ENCODE measurements around the gene VWA8.
"Not testable (repeated sequence)": the region's sequence is repeated elsewhere in the genome, so short reads cannot be mapped to it uniquely, and the experiment has no call there.

The VWA8 gene

GRCh38 chr13:41682001-41682400, 278.9 kb downstream of the VWA8 start:
- no peak for DNase-seq (ENCODE audit: low read depth)

- no peak for DNase-seq (ENCODE audit: low read depth)
Observed at GRCh38 chr13:41681587-41681986, 279.3 kb downstream of the VWA8 start.

- no peak for DNase-seq (ENCODE audit: low read depth)
Observed at GRCh38 chr13:41680900-41681299, 280.0 kb downstream of the VWA8 start.

DNA sequence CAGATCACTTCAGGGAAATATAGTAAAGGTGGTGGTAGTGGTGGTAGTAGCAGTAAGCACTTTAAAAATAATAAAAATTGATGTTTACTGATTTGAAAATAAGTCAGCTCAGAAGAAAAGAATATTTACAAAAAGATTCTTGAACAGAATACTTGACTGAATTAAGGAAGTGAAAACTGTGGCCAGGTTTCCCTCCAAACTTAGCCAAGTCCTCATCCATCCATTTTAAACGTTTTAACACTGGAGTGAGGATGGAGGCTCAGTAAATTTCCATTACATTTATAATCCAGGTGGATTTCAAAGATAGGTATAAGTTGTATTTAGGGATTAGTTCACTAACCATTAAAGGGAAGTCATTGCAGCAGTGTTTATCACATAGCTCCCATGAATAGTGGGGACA, 282.1 kb downstream of the VWA8 start:
- no peak for DNase-seq (ENCODE audit: low read depth)

DNA sequence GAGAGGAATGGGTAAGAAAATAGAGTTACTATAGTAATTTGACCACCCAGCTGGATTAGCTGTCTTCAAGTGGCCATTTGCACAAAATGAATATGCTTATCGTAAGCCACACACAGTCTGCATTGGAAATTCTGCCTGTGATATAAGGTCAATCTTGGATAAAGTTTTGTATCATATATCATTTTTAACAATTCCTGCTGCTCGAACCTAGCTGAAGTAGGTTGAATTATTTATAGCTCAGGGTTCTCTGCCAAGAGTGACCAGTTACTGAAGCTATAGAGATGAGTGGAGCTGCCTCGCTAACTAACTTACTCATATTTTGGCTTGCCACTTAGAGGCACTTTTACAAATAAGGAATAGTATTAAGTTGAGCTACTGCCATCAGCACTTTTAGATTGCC, 282.7 kb downstream of the VWA8 start:
- DNase-seq (ENCODE audit: low read depth) = no peak

GRCh38 chr13:41675306-41675705, 285.6 kb downstream of the VWA8 start:
- no peak for DNase-seq (ENCODE audit: low read depth)

- DNase-seq (ENCODE audit: low read depth) = no peak
Observed at GRCh38 chr13:41674246-41674645, 286.7 kb downstream of the VWA8 start.

GRCh38 chr13:41673640-41674039, 287.3 kb downstream of the VWA8 start:
- no peak for DNase-seq (ENCODE audit: low read depth)

DNA sequence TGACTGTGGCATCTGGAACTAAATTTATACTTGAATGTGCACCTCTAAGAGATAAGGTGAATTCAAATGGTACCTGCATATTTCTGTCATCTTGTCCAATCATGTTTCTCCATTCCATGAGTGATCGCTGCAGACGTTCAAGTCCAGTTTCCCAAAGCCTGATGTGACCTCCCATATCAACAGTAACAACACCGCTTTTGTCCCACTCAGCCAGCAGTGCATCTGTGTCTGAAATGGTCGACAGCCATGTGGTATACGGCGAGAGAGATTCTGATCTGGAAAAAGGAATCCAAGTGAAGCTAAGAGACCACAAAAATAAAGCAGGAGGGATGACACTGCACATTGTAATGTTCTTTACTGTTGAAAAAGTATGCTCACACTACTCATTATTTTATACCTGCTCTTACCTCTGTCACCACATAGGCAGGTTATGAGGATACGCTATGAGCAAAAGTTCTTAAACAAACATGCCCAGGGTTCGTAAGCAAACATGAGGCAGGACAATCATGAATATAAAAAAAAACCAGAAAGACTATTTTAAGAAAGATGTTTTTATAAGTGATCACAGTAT, 290.0 kb downstream of the VWA8 start:
- no peak for DNase-seq (ENCODE audit: low read depth)

DNA sequence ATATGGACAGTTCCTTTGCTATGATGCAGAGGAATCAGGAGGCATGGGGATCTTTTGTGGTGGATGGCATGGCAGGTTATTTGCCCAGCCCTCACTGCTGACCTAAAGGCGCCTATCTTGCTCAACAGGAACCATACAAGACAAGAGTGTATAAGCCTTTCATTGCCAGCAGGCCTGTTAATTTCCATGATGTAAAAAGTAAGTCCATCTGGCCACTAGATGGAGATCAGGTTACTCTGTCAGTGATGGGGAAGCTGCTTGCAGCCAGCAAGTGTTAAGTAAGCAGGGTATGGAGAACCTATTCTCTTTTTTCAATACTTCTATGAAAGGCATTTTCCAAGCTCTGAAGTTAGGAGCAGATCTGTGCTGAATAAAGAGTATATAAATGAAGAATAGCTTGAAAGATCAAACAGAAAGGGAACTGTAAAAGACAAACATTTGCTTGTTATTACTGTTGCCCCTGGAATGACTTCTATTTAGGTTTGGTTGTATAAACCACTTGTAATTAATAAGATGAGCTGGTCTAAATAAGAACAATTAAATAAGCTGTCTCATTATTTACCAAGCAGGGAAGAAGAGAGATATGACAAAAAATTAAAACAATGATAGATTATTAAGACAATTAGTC, 292.7 kb downstream of the VWA8 start:
- DNase-seq (ENCODE audit: low read depth) = peak; percentile 41

- no peak for DNase-seq (ENCODE audit: low read depth)
Observed at GRCh38 chr13:41666644-41667043, 294.3 kb downstream of the VWA8 start.

DNA sequence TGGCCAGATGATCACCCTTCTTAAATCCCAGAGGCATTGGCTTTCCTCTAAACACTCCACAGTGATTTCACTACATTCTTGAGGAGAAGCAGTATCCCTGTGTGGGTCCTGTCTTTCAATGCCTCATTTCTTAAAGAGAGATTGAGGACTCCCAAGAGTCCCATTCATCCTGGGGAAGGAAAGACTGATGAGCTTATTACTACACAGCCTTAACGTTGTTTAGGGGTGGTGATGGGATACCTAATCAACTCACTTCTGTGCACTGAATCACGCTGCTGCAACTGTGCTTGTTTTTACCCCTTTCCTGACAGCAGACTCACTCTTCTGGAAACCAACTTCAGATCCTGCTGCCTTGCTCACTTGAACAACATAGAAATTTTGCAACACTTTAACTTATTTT, 300.5 kb downstream of the VWA8 start:
- DNase-seq (ENCODE audit: low read depth) = no peak

DNA sequence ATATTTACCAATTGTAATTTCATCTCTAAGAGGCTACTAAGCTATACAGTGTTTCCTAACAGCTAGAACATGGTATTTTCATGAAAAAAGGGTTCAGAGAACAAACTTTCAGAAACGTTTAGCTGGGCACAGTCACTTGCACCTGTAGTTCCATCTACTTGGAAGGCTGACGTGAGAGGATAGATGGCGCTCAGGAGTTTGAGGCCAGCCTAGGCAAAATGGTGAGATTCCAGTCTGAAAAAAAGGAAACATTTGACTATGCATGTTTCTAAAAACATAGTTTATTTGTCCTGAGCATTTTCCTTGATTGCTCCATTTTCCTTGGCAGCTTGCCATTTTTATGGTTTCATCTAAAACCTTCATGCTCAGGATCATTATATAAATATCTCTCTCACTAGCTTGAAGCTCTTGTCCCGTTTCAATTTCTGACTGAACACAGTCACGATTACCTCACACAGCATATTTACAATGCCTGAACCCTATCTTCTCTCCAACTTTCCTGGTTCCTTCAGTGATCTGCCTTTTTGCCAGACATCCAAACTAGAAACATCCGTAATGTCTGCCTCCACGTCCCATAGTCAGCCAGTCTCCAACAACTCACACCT, 302.8 kb downstream of the VWA8 start:
- no peak for DNase-seq (ENCODE audit: low read depth)

- DNase-seq (ENCODE audit: low read depth) = no peak
Observed at GRCh38 chr13:41655997-41656396, 304.9 kb downstream of the VWA8 start.

DNA sequence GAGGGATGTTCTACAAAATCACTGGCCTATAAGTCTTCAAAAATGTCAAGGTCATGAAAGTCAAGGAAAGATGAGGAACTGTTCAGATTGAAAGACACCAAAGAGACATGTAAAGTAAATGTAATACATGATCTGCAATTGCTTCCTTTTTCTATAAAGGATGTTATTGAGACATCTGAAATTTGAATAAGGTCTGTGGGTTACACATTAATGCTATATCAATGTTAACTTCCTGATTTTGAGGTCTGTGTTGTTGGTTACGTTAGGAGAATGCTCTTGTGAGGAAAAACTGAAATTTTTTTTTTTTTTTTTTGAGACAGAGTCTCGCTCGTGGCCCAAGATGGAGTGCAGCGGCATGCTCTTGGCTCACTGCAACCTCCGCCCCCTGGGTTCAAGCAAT, 306.1 kb downstream of the VWA8 start:
- no peak for DNase-seq (ENCODE audit: low read depth)

- no peak for DNase-seq (ENCODE audit: low read depth)
Observed at GRCh38 chr13:41652735-41653361, 308.1 kb downstream of the VWA8 start.

DNA sequence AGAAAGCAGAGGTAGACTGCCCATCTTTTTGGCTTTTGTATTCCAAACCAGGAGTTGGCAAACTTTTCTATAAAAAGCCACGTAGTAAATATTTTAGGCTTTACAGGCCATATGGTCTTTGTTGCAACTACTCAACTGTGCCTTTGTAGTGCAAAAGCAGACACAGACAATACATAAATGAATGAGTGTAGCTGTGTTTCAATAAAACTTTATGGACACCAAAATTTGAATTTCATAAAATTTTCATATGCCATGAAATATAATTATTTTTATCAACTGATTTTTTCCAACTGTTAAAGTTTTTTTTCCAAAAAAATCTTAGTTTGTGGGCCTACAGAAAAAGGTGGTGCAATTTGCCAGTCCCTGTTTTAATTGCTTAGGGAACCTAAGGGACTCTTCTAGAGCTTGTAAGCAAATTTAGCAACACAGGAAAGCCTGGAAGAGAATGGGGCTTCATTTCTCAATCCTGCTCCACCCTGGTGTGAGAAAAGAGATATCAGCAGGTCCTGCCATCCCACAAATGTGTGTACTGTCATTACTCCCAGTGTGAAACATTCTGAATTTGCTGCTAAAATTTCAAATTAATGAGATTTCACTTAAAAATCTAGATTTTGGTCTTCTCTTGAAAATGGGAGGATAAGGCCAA, 309.4 kb downstream of the VWA8 start:
- DNase-seq (ENCODE audit: low read depth) = no peak

DNA sequence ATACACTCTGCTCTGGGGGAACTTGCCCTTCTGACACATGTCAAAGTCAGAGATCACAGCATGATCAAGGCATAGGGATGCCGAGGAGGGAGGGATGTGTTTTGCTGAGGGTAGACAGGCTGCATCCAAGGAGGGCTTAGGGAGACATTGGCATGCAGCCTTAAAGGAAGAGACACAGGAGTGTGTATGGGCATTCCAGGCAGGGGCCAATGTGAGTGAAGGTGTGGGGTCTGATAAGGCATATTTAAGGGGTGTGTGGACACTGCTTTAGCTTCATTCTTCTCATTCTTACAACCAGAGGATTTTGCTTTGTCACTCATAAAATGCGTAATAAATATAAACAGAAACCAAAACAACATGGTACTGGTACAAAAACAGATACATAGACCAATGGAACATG, 310.2 kb downstream of the VWA8 start:
- DNase-seq (ENCODE audit: low read depth) = no peak

GRCh38 chr13:41649659-41650058, 311.2 kb downstream of the VWA8 start:
- DNase-seq (ENCODE audit: low read depth) = no peak

DNA sequence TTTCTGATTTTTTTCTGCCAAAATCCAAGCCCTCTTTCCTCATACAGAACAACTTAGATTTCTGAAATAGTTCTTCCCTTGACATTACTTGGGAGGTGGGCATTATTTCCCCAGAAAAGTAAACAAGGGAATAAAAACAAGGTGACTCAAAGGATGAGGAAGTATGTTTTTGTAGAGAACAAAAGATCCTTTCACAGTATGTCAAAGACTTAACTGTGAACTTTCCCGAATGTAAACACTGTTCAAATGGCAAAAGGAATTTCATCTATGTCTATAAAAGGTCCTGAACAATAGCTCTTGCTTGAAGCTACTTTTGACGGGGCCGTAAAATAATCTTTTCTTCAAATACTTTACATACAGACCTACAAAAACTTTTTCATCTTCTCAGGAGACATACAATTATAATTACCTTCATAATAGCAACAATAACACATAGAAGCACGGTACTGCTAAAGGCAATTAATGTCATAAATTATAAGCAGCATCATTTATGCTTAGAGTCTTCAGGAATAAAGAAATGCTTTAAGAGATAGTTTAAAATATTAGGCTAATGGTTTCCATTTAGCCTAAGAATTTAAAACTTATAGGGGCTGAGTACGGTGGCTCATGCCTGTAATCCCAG, 312.5 kb downstream of the VWA8 start:
- no peak for DNase-seq (ENCODE audit: low read depth)

DNA sequence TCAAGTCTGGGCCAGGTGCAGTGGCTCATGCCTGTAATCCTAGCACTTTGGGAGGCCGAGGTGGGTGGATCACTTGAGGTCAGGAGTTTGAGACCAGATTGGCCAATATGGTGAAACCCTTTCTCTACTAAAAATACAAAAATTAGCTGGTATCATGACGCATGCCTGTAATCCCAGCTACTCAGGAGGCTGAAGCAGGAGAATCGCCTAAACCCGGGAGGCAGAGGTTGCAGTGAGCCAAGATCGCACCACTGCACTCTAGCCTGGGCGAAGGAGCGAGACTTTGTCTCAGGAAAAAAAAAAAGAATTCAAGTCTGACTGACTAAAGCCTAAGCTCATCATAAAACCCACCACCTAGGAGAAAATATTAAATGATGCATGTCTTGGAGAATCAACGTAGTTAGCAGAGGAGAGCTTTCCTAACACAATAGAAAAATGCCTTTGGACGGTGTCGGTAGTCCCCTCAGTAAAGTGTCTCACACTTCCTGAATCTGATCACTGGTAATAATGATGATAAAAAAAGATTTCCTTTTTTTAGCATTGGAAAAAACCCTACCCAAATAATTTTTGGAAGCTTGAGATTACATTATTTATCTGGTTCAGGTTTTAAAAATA, 313.1 kb downstream of the VWA8 start:
- not testable (repeated sequence) for DNase-seq (ENCODE audit: low read depth)

GRCh38 chr13:41645331-41645730, 315.6 kb downstream of the VWA8 start:
- DNase-seq (ENCODE audit: low read depth) = peak; percentile 51
